Mesothelial cell of epicardium (in vitro differentiated cells): ENCODE data around the gene PSPN. TPM values are rescaled to one million over a fixed set of nuclear protein-coding genes. Genes with fewer than 3 reads are reported as not detected.
A peak's percentile ranks its signal among the peaks of the same experiment; 100 is the strongest.
"Not testable (repeated sequence)": the region's sequence is repeated elsewhere in the genome, so short reads cannot be mapped to it uniquely, and the experiment has no call there.

Experiments used
- DNase-seq, 2 experiments: peaks; one replicate each; pipeline ENCODE4 v3.0.0; 2021; ENCODE audit warnings: low spot score in 2 of 2; ENCODE audit not compliant: unreplicated experiment in 2 of 2
- H3K27ac Mint-ChIP-seq: 2 replicates; pipeline ENCODE4 v1.8.0; 2021; ENCODE audit warnings: mixed read lengths
- H3K27me3 Mint-ChIP-seq: 2 replicates; pipeline ENCODE4 v1.8.0; 2021; ENCODE audit warnings: low read depth, mixed read lengths
- H3K36me3 Mint-ChIP-seq: 2 replicates; pipeline ENCODE4 v1.8.0; 2021; ENCODE audit warnings: mixed read lengths
- H3K4me1 Mint-ChIP-seq: 2 replicates; pipeline ENCODE4 v1.8.0; 2021; ENCODE audit warnings: mixed read lengths
- H3K4me3 Mint-ChIP-seq: 2 replicates; pipeline ENCODE4 v1.8.0; 2021; ENCODE audit warnings: mild to moderate bottlenecking, moderate library complexity, mixed read lengths
- H3K9me3 Mint-ChIP-seq: 2 replicates; pipeline ENCODE4 v1.8.0; 2021; ENCODE audit warnings: mixed read lengths
- CTCF ChIP-seq: fragments of 200-600 bp; sonication (generic); IDR thresholded peaks from one replicate; pipeline ENCODE4 v1.5.0; 2021; ENCODE audit warnings: antibody characterized with exemption; ENCODE audit not compliant: unreplicated experiment
- total RNA-seq: library from RNA; stranded (reverse); gene quantifications from 3 replicates; pipeline ENCODE4 v1.2.1, GENCODE V29; 2021

The PSPN gene
- total RNA-seq, 1 donor from 2014 or later, result 3.6 TPM

DNA sequence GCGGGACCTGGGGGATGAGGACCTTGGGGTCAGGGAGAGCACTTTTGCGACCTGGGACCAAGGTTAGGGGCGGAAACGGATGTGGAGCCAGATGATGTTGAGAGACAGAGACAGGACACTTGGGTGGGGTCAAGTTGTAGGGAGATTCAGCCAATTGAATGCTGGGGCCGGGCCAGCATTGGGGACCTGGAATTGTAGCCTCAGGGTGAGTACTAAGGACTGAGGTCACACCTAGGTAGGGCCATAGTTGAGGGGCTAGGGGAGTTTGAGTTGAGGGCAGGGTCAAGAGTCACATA is 2.0 kb downstream of the PSPN start:
- H3K9me3 Mint-ChIP-seq, result no peaks in the 10 kb centered on the region
- peaks cover 12% of the 10 kb centered on the region for H3K36me3 Mint-ChIP-seq
- DNase-seq, result no peak
- TF ChIP-seq CTCF, result no peak
- H3K27me3 Mint-ChIP-seq, result no peaks in the 10 kb centered on the region
- H3K4me1 Mint-ChIP-seq, result peaks cover 37% of the 10 kb centered on the region
- H3K27ac Mint-ChIP-seq, result peak overlapping the region; percentile 97
- peak overlapping the region; percentile 70 for H3K4me3 Mint-ChIP-seq

GRCh38 chr19:6373096-6373812 is 2.5 kb downstream of the PSPN start:
- TF ChIP-seq CTCF, result no peak
- Mint-ChIP-seq H3K9me3 (no peaks in the 10 kb centered on the region), H3K36me3 (peaks cover 9% of the 10 kb centered on the region), H3K4me3 (peak overlapping the region; percentile 70), H3K4me1 (peaks cover 32% of the 10 kb centered on the region), H3K27ac (peak overlapping the region; percentile 97), H3K27me3 (no peaks in the 10 kb centered on the region)
- DNase-seq, result peak; percentile 99 to 100

DNA sequence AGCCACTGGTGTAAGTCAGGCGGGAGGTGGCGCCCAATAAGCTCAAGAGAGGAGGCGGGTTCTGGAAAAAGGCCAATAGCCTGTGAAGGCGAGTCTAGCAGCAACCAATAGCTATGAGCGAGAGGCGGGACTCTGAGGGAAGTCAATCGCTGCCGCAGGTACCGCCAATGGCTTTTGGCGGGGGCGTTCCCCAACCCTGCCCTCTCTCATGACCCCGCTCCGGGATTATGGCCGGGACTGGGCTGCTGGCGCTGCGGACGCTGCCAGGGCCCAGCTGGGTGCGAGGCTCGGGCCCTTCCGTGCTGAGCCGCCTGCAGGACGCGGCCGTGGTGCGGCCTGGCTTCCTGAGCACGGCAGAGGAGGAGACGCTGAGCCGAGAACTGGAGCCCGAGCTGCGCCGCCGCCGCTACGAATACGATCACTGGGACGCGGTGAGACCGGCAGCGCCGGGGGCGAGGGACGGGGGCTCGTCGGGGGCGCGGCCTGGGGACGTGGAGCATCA is 3.1 kb downstream of the PSPN start, which contains the start of gene ALKBH7:
Gene ALKBH7 (plus strand): TSS at position 201 of the 502 bp plus-strand sequence. CDS start 27 bp downstream, at position 228.
- H3K9me3 Mint-ChIP-seq, result no peaks in the 10 kb centered on the region
- peak within 1 kb of the TSS; percentile 97 for H3K27ac Mint-ChIP-seq
- peaks cover 10% of the 10 kb centered on the region for H3K36me3 Mint-ChIP-seq
- no peak for TF ChIP-seq CTCF
- H3K4me1 Mint-ChIP-seq, result peaks cover 26% of the 10 kb centered on the region
- peak within 1 kb of the TSS; percentile 70 for H3K4me3 Mint-ChIP-seq
- peak; percentile 94 to 95 for DNase-seq
- H3K27me3 Mint-ChIP-seq, result no peaks in the 10 kb centered on the region

DNA sequence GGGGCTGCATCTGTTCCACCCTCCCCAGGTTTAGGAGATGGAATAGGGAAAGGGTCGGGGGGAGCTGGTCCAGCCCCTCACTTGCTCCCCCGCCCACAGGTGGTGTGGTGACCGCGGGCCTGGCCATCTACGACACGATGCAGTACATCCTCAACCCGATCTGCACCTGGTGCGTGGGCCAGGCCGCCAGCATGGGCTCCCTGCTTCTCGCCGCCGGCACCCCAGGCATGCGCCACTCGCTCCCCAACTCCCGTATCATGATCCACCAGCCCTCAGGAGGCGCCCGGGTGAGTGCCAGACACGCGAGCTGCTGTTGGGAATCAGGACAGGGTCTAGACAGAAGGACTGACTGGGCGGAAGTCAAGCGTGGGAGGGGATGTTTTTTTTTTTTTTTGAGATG is 11.4 kb downstream of the PSPN start:
- H3K9me3 Mint-ChIP-seq, result no peaks in the 10 kb centered on the region
- no peaks in the 10 kb centered on the region for H3K27me3 Mint-ChIP-seq
- H3K4me3 Mint-ChIP-seq, result no peak overlapping the region
- H3K27ac Mint-ChIP-seq, result no peak overlapping the region
- H3K36me3 Mint-ChIP-seq, result peaks cover 25% of the 10 kb centered on the region
- no peak for TF ChIP-seq CTCF
- no peak for DNase-seq
- peaks cover 14% of the 10 kb centered on the region for H3K4me1 Mint-ChIP-seq

DNA sequence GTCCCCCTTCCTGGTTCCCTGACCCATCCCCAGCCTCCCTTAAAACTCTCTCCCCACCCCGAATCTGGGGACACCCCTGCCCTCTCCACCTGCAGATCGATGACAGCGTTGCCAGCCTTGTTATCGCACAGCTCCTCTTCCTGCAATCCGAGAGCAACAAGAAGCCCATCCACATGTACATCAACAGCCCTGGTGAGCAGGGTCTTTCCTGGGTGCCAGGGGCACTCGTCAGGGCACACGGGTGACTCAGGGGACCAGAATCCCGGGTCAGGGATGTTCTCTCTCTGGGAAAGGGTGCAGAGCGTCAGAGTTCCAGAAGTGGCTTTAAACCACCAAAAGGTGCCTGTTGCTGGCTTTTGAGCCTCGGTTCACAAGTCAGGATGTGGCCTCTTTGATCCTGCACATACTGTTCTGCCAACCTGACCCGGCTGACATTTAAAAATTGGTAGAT is 13.4 kb downstream of the PSPN start:
- H3K27ac Mint-ChIP-seq, result peak overlapping the region; percentile 93
- peak overlapping the region; percentile 83 for H3K4me3 Mint-ChIP-seq
- no peak for DNase-seq
- no peaks in the 10 kb centered on the region for H3K27me3 Mint-ChIP-seq
- peaks cover 15% of the 10 kb centered on the region for H3K36me3 Mint-ChIP-seq
- H3K9me3 Mint-ChIP-seq, result no peaks in the 10 kb centered on the region
- TF ChIP-seq CTCF, result no peak
- peaks cover 20% of the 10 kb centered on the region for H3K4me1 Mint-ChIP-seq

DNA sequence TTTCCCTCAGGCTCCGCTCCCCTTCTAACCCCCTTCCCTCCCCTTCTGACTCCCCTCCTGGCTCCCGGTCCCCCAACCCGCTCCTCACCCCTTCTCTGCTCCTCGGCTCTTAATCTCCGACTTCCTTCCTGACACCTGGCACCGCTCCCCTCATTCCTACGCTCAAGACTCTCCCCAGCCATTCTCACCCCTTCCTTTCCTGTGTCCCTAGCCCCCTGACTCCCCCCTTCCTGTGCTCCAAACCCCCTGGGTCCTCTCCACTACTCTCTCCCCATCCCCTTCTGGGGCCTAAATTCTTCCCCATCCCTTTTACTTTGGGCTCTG is 13.7 kb downstream of the PSPN start:
- no peaks in the 10 kb centered on the region for H3K9me3 Mint-ChIP-seq
- H3K36me3 Mint-ChIP-seq, result peaks cover 13% of the 10 kb centered on the region
- peak overlapping the region; percentile 83 for H3K4me3 Mint-ChIP-seq
- peak in 1 of 2 experiments; percentile 48 for DNase-seq
- peaks cover 20% of the 10 kb centered on the region for H3K4me1 Mint-ChIP-seq
- H3K27ac Mint-ChIP-seq, result peak overlapping the region; percentile 93
- no peak for TF ChIP-seq CTCF
- no peaks in the 10 kb centered on the region for H3K27me3 Mint-ChIP-seq

DNA sequence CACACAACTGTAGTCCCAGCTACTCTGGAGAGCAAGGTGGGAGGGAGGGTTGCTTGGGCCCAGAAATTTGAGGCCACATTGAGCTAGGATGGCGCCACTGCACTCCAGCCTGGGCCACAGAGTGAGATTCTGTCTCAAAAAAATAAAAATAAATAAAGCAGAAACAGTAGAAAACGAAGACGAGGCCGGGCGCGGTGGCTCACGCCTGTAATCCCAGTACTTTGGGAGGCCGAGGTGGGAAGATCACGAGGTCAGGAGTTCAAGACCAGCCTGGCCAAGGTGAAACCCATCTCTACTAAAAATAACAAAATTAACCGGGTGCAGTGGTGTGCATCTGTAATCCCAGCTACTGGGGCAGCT is 14.9 kb downstream of the PSPN start:
- H3K27ac Mint-ChIP-seq, H3K36me3 Mint-ChIP-seq: not testable (repeated sequence)

DNA sequence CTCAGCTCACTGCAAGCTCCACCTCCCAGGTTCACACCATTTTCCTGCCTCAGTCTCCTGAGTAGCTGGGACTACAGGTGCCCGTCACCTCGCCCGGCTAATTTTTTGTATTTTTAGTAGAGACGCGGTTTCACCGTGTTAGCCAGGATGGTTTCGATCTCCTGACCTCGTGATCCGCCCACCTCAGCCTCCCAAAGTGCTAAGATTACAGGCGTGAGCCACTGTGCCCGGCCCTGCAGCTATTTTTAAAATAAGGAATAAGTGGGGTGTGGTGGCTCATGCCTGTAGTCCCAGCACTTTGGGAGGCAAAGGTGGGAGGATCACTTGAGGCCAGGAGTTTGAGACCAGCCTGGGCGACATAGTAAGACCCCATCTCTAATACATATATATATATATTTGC is 15.3 kb downstream of the PSPN start:
- not testable (repeated sequence) for H3K9me3 Mint-ChIP-seq, H3K27ac Mint-ChIP-seq, H3K27me3 Mint-ChIP-seq, DNase-seq, H3K36me3 Mint-ChIP-seq
- H3K4me1 Mint-ChIP-seq, result peaks cover 20% of the 10 kb centered on the region
- peak overlapping the region; percentile 83 for H3K4me3 Mint-ChIP-seq

More for the DNA sequence above, 14.9 kb downstream of the PSPN start:
- not testable (repeated sequence) for DNase-seq, H3K9me3 Mint-ChIP-seq, H3K27me3 Mint-ChIP-seq
- H3K4me3 Mint-ChIP-seq, result peak overlapping the region; percentile 83
- peaks cover 20% of the 10 kb centered on the region for H3K4me1 Mint-ChIP-seq
